HepG2 (cell line): ENCODE measurements around the gene CELSR3. TPM values are rescaled to one million over a fixed set of nuclear protein-coding genes. Genes with fewer than 3 reads are reported as not detected.
A peak's percentile ranks its signal among the peaks of the same experiment; 100 is the strongest.

Experiments used
- ATM ChIP-seq: fragments of 450-650 bp; IDR thresholded peaks from 2 replicates; pipeline ENCODE4 v1.7.1; 2017; ENCODE audit warnings: mild to moderate bottlenecking, borderline replicate concordance
- CENPX ChIP-seq: sonication (generic); formaldehyde crosslinking; IDR thresholded peaks from 2 replicates; pipeline ENCODE4 v1.9.0; 2021; ENCODE audit warnings: mild to moderate bottlenecking, missing genetic modification reagents, moderate library complexity
- FOXA3 ChIP-seq: IDR thresholded peaks from 2 replicates; pipeline ENCODE4 v1.6.1; 2016; ENCODE audit warnings: missing genetic modification reagents, missing compliant biosample characterization
- NFIB ChIP-seq: sonication (generic); formaldehyde crosslinking; IDR thresholded peaks from 2 replicates; pipeline ENCODE4 v1.9.0; 2021; ENCODE audit warnings: missing genetic modification reagents, mild to moderate bottlenecking, borderline replicate concordance
- NFYC ChIP-seq: IDR thresholded peaks from 2 replicates; pipeline ENCODE4 v1.6.1; 2016; ENCODE audit warnings: missing genetic modification reagents, missing compliant biosample characterization
- POGK ChIP-seq: sonication (generic); formaldehyde crosslinking; conservative IDR thresholded peaks from 2 replicates; pipeline ENCODE4 v1.8.0; 2022; ENCODE audit warnings: mild to moderate bottlenecking, moderate library complexity, missing genetic modification reagents
- POLR2AphosphoS2 ChIP-seq: IDR thresholded peaks from 2 replicates; pipeline ENCODE4 v1.6.1; 2011; ENCODE audit warnings: low read depth, low read length, improper control_type of control experiment
- TBX3 ChIP-seq: fragments of 450-650 bp; IDR thresholded peaks from 2 replicates; pipeline ENCODE4 v1.6.1; 2017; ENCODE audit warnings: antibody characterized with exemption, mild to moderate bottlenecking, inconsistent platforms, borderline replicate concordance
- USF2 ChIP-seq, 2 experiments: sonication (generic) in 1 of 2; formaldehyde crosslinking in 1 of 2; IDR thresholded peaks; 2 replicates each; pipeline versions ENCODE4 v1.5.1 to v1.6.1; 2011 to 2020; ENCODE audit warnings: borderline replicate concordance in 1 of 2, low read depth in 1 of 2, low read length in 1 of 2, mild to moderate bottlenecking in 1 of 2, missing genetic modification reagents in 1 of 2, moderate library complexity in 1 of 2
- ZFY ChIP-seq: sonication (generic); formaldehyde crosslinking; IDR thresholded peaks from 2 replicates; pipeline ENCODE4 v1.4.0; 2020; ENCODE audit warnings: missing genetic modification reagents
- ZNF101 ChIP-seq: sonication (generic); formaldehyde crosslinking; IDR thresholded peaks from 2 replicates; pipeline ENCODE4 v1.4.0; 2020; ENCODE audit warnings: mild to moderate bottlenecking, low read depth, missing genetic modification reagents, borderline replicate concordance
- ZNF251 ChIP-seq: sonication (generic); formaldehyde crosslinking; IDR thresholded peaks from 2 replicates; pipeline ENCODE4 v1.9.0; 2021; ENCODE audit warnings: mild to moderate bottlenecking, missing genetic modification reagents
- ZNF33A ChIP-seq: sonication (generic); formaldehyde crosslinking; IDR thresholded peaks from 2 replicates; pipeline ENCODE4 v1.5.1; 2020; ENCODE audit warnings: missing genetic modification reagents, mild to moderate bottlenecking, moderate library complexity, borderline replicate concordance
- ZNF646 ChIP-seq: sonication (generic); formaldehyde crosslinking; IDR thresholded peaks from 2 replicates; pipeline ENCODE4 v1.9.0; 2021; ENCODE audit warnings: mild to moderate bottlenecking, missing genetic modification reagents
- ZNF75D ChIP-seq: sonication (generic); formaldehyde crosslinking; IDR thresholded peaks from 2 replicates; pipeline ENCODE4 v1.8.1; 2023; ENCODE audit warnings: missing genetic modification reagents, mild to moderate bottlenecking, borderline replicate concordance
- polyA plus RNA-seq, 8 experiments: library from polyadenylated mRNA; depleted of rRNA in 3 of 8; stranded (reverse) in 7 of 8; unstranded in 1 of 8; fragments of >200 nt; fragmentation: Illumina TruSeq in 4 of 8; extraction: Trizol in 4 of 8; gene quantifications; 2 replicates each; pipeline versions ENCODE4 v1.2.1 to v1.2.3, GENCODE V29; 2011 to 2016; ENCODE audit warnings: low read depth in 4 of 8, missing spikeins in 1 of 8, mixed read lengths in 1 of 8; ENCODE audit not compliant: insufficient read depth in 1 of 8
- total RNA-seq, 5 experiments: library from RNA; depleted of rRNA; stranded (reverse); fragments of >200 nt; fragmentation: Illumina TruSeq; extraction: Trizol; gene quantifications; 2 replicates each; pipeline ENCODE4 v1.2.3, GENCODE V29; 2016; ENCODE audit warnings: low read depth in 1 of 5
- TF ChIP-seq, protein P1 (sequence below): sonication (generic); formaldehyde crosslinking; IDR thresholded peaks from 2 replicates; pipeline ENCODE4 v1.5.0; 2020; ENCODE audit warnings: missing genetic modification reagents

The CELSR3 gene
- total and polyA plus RNA-seq, 2 of the 13 experiments (the other 11 are each of a cell fraction or from before 2014, with no cell fraction given) = 5.4 to 6.7 TPM

GRCh38 chr3:48656061-48656840 lies 6.4 kb downstream of the CELSR3 start (continued):
- TF ChIP-seq USF2 (IDR thresholded peaks at IDR 0.05; ENCODE audit: low read depth, low read length) (no peak), USF2 (CRISPR knock-in tag; IDR thresholded peaks at IDR 0.05; ENCODE audit: borderline replicate concordance) (no peak), ZNF75D (no peak), ZFY (peak; percentile 58; the same call in 1 of the 2 replicates), CENPX (CRISPR knock-in tag) (no peak), ZNF101 (CRISPR knock-in tag) (no peak), ZNF251 (no peak), ATM (no peak), ZNF33A (CRISPR knock-in tag) (no peak), ZNF646 (CRISPR knock-in tag) (no peak), POLR2AphosphoS2 (no peak), NFIB (no peak), POGK (CRISPR knock-in tag) (0 out of 2 replicates have a peak, but pooled peaks have one; percentile 36), NFYC (no peak), FOXA3 (CRISPR knock-in tag) (peak; percentile 9; the same call in 1 of the 2 replicates), TBX3 (no peak)
- TF ChIP-seq, protein P1, sequence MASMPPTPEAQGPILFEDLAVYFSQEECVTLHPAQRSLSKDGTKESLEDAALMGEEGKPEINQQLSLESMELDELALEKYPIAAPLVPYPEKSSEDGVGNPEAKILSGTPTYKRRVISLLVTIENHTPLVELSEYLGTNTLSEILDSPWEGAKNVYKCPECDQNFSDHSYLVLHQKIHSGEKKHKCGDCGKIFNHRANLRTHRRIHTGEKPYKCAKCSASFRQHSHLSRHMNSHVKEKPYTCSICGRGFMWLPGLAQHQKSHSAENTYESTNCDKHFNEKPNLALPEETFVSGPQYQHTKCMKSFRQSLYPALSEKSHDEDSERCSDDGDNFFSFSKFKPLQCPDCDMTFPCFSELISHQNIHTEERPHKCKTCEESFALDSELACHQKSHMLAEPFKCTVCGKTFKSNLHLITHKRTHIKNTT (CRISPR knock-in tag) = no peak
